ENCODE data around the gene SASH3.

SASH3 gene

GRCh38 chrX:129795584-129795983, 15.8 kb downstream of the SASH3 start:
- CTCF ChIA-PET: no interaction called here
- H3K27ac Mint-ChIP-seq: no peak overlapping the region
- peaks cover 22% of the 10 kb centered on the region for H3K4me1 Mint-ChIP-seq
- no peak for DNase-seq
- H3K9me3 Mint-ChIP-seq: no peaks in the 10 kb centered on the region
- H3K27me3 Mint-ChIP-seq: no peaks in the 10 kb centered on the region
- H3K4me3 Mint-ChIP-seq: no peak overlapping the region
- H3K36me3 Mint-ChIP-seq: peaks cover 33% of the 10 kb centered on the region

DNA sequence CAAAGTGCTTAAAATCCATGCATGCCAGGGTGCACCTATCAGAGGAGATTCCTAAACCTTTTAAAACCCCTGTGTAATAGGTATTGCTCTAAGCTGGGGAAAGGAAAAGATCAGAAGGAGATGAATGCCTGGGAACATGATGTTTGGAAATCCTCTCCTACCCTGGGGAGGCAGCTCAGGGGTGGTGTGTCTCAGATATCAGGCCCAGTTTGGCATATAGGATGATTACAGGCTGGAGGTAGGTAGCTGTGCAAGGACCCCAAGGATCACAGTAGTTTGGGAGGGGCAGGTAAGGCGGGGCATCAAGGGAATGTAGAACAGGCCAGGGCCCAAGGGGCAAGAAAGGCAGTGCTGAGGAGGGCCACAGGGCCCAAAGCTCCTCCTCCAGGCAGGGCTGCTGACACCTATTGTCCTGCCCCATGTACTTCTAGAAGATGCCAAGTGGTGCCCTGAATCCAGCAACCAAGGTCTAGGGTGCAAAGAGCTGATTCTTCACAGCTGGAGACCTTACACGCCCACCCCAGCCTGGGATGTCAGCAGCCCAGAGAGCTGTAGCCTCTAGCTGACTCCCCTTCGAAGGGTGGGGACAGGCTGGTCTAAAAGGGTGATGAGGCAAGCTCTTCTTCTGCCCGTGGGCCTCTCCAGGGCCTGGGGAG, 17.6 kb downstream of the SASH3 start:
- CTCF ChIA-PET: interaction anchor here (1.5 kb wide), 1 partner anchor 14 kb away, joined by 3 read pairs; no protein-coding TSS in a partner anchor
- no peaks in the 10 kb centered on the region for H3K9me3 Mint-ChIP-seq
- peaks cover 22% of the 10 kb centered on the region for H3K4me1 Mint-ChIP-seq
- H3K27ac Mint-ChIP-seq: no peak overlapping the region
- peaks cover 30% of the 10 kb centered on the region for H3K36me3 Mint-ChIP-seq
- H3K4me3 Mint-ChIP-seq: no peak overlapping the region
- DNase-seq: no peak
- H3K27me3 Mint-ChIP-seq: no peaks in the 10 kb centered on the region

DNA sequence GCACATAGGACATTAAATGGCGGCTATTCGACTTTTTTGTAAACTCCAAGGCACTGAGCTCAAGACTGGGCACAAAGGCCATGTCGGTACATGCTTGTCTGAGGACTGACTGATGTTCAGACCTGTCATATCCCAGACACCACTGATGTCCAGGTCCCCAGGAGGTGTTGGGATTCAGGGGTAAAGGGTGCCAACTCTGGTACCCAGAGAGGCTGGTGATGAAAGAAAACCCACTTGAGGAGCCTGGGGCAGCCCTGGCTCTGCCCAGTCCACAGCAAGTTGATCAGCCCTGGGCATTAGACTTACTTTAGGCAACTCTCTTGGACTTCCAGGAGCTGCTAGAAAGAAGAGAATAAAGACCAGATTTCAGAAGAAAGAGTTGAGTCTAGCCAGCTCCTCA, 18.7 kb downstream of the SASH3 start:
- CTCF ChIA-PET: interaction anchor here (1.5 to 1.7 kb wide), 2 partner anchors 15 to 42 kb away, joined by 3 to 4 read pairs; no protein-coding TSS in a partner anchor
- DNase-seq: no peak
- no peaks in the 10 kb centered on the region for H3K9me3 Mint-ChIP-seq
- peaks cover 22% of the 10 kb centered on the region for H3K4me1 Mint-ChIP-seq
- peaks cover 28% of the 10 kb centered on the region for H3K36me3 Mint-ChIP-seq
- no peak overlapping the region for H3K4me3 Mint-ChIP-seq
- H3K27ac Mint-ChIP-seq: peak overlapping the region; percentile 68
- no peaks in the 10 kb centered on the region for H3K27me3 Mint-ChIP-seq

DNA sequence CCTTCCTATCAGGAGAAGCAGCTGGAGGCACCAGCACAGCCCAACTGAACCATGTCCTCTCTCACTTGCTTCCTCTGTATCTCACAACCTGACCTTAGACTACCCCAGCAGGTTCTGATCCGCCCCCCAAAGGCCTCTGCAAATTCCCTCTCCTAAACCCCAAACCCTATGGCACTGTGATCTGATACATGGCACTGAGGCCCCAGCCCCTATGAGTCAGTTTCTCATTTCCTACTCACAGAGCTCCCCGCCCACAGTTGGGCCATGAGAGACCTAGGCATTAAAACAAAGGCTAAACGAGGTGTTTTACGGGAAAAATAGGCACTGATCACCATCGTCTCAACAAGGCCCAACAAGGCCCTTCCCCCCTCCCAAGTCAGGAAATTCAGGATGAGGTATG, 19.1 kb downstream of the SASH3 start:
- no peak for DNase-seq
- CTCF ChIA-PET: interaction anchor here (1.5 to 1.7 kb wide), 2 partner anchors 15 to 43 kb away, joined by 3 to 4 read pairs; no protein-coding TSS in a partner anchor
- Mint-ChIP-seq H3K36me3 (peaks cover 26% of the 10 kb centered on the region), H3K27ac (peak overlapping the region; percentile 68), H3K27me3 (no peaks in the 10 kb centered on the region), H3K4me1 (peaks cover 22% of the 10 kb centered on the region), H3K4me3 (peak overlapping the region; percentile 24), H3K9me3 (no peaks in the 10 kb centered on the region)

- no peaks in the 10 kb centered on the region for H3K27me3 Mint-ChIP-seq
- H3K27ac Mint-ChIP-seq: no peak overlapping the region
- peaks cover 19% of the 10 kb centered on the region for H3K4me1 Mint-ChIP-seq
- CTCF ChIA-PET: interaction anchor here (1.7 kb wide), 1 partner anchor 44 kb away, joined by 4 read pairs; no protein-coding TSS in a partner anchor
- no peaks in the 10 kb centered on the region for H3K9me3 Mint-ChIP-seq
- H3K36me3 Mint-ChIP-seq: peaks cover 19% of the 10 kb centered on the region
- no peak for DNase-seq
- H3K4me3 Mint-ChIP-seq: no peak overlapping the region
Observed at GRCh38 chrX:129800186-129800585, 20.4 kb downstream of the SASH3 start.

DNA sequence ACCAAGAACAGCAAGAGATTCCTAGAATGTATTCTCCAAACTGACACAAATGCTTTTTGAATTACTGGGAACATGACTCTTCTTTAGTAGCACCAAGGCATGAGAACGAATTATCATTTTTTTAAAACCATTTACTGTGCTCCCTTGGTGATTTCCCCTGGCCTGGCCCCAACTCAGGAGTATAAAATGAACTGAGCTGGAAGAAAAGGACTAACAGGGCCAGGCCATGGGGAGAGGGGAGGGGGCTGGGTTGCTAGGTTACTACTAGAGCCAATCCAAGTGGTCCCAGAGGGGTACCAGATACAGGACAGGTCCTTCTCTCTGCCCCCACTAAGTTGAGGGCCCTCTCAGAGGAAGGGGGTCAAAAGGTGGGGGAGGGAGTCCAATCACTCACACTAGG, 23.1 kb downstream of the SASH3 start:
- no peaks in the 10 kb centered on the region for H3K27me3 Mint-ChIP-seq
- no peak overlapping the region for H3K4me3 Mint-ChIP-seq
- DNase-seq: no peak
- H3K9me3 Mint-ChIP-seq: no peaks in the 10 kb centered on the region
- peaks cover 15% of the 10 kb centered on the region for H3K36me3 Mint-ChIP-seq
- H3K4me1 Mint-ChIP-seq: peaks cover 15% of the 10 kb centered on the region
- H3K27ac Mint-ChIP-seq: no peak overlapping the region
- CTCF ChIA-PET: no interaction called here

DNA sequence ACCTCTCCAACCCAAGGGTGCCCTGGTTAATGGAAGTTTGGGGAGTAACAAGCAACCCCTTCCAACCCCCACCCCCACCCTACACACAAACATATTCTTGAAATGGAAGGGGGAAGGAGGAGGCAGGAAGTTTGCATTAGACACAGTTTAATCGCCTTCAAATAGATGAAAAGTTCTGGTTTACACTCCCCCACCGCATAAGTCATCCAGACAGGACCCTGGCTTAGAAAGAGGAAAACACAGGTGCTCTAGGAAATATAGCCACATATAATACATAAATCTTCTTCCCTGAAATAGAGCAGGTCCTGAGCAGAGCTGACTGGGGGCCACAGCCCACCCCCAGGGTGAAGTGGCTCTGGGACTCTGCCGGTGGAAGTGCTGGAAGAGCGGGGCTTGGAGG, 25.1 kb downstream of the SASH3 start:
- peaks cover 13% of the 10 kb centered on the region for H3K36me3 Mint-ChIP-seq
- H3K27me3 Mint-ChIP-seq: no peaks in the 10 kb centered on the region
- H3K9me3 Mint-ChIP-seq: no peaks in the 10 kb centered on the region
- CTCF ChIA-PET: no interaction called here
- DNase-seq: no peak
- H3K4me1 Mint-ChIP-seq: peaks cover 14% of the 10 kb centered on the region
- H3K27ac Mint-ChIP-seq: no peak overlapping the region
- H3K4me3 Mint-ChIP-seq: no peak overlapping the region

- H3K27ac Mint-ChIP-seq: no peak overlapping the region
- H3K4me1 Mint-ChIP-seq: peaks cover 14% of the 10 kb centered on the region
- DNase-seq: no peak
- H3K4me3 Mint-ChIP-seq: no peak overlapping the region
- H3K36me3 Mint-ChIP-seq: peaks cover 22% of the 10 kb centered on the region
- no peaks in the 10 kb centered on the region for H3K9me3 Mint-ChIP-seq
- CTCF ChIA-PET: interaction anchor here (1.5 to 1.7 kb wide), 2 partner anchors 14 to 36 kb away, joined by 4 read pairs; no protein-coding TSS in a partner anchor
- no peaks in the 10 kb centered on the region for H3K27me3 Mint-ChIP-seq
Observed at GRCh38 chrX:129808158-129808828, 28.5 kb downstream of the SASH3 start.

DNA sequence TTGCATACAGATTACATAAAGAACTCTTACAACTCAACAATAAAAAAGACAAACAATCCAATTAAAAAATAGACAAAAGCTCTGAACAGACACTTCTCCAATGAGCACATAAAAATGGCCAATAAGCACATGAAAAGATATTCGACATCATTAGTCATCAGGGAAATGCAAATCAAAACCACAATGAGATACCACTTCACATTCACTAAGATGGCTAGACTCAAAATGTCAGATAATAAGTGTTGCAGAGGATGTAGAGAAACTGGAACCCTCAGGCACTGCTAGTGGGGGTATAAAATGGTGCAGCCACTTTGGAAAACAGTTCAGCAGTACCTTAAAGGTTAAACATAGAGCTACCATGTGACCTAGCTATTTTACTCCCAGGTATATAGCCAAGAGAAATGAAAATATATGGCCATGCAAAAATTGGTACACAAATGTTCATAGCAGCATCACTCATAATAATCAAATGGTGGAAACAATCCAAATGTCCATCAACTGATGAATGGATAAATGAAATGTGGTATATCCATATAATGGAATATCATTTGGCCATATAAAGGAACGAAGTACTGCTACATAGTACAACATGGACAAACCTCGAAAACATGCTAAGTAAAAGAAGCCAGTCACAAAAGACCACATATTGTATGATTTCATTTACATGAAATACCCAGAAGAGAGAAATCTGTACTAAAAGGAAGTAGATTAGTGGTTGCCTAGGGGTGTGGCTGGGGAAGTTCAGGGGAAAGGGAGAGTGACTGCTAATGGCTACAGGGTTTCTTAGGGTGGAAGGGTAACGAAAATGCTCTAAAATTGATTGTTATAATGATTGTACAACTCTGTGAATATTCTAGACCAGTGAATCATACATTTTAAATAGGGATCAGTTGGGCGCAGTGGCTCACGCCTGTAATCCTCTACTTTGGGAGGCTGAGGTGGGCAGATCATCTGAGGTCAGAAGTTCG, 29.4 kb downstream of the SASH3 start:
- no peak overlapping the region for H3K4me3 Mint-ChIP-seq
- DNase-seq: no peak
- peaks cover 14% of the 10 kb centered on the region for H3K4me1 Mint-ChIP-seq
- H3K27me3 Mint-ChIP-seq: no peaks in the 10 kb centered on the region
- H3K9me3 Mint-ChIP-seq: no peaks in the 10 kb centered on the region
- peaks cover 22% of the 10 kb centered on the region for H3K36me3 Mint-ChIP-seq
- H3K27ac Mint-ChIP-seq: no peak overlapping the region
- CTCF ChIA-PET: interaction anchor here (1.5 to 1.7 kb wide), 2 partner anchors 13 to 37 kb away, joined by 4 read pairs; no protein-coding TSS in a partner anchor

DNA sequence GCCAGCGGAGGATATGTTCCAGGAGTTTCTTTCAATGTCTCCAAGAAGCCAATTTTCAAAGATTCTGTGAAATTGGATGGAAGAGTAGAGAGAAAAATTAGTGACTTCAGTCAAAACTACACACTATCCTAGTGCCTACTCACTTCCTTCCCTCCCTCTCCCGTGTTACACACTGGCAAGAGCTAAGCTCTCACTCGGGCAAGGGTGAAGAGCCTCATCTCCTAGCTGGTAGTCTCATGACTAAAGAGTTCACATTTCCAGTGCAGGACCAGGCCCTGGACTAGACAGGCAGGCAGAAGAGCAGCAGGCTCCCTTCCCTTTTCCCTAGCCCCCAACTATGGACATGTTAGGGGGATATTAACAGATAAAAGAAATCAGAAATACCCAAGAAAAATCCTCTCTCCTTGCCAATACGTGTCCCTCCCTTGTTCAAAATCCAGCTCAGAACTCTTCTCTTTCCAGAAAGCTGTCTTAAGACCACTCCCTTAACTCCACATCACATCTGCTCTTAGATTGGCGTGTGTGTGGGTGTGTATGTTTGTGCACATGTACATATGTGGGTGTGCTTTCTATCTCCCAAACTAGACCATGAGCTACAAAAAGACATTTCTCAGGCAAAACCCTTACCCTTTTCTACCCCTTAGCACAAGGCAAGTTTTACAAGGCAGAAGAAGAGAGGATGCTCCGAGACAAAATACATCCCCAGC, 34.1 kb downstream of the SASH3 start:
- Mint-ChIP-seq H3K9me3 (no peaks in the 10 kb centered on the region), H3K36me3 (peaks cover 16% of the 10 kb centered on the region), H3K27ac (no peak overlapping the region), H3K4me1 (peaks cover 8% of the 10 kb centered on the region), H3K27me3 (no peaks in the 10 kb centered on the region), H3K4me3 (no peak overlapping the region)
- CTCF ChIA-PET: interaction anchor here (0.8 kb wide), 1 partner anchor 9 kb away, joined by 3 read pairs; no protein-coding TSS in a partner anchor
- no peak for DNase-seq

- Mint-ChIP-seq H3K27ac (no peak overlapping the region), H3K27me3 (no peaks in the 10 kb centered on the region), H3K4me1 (peaks cover 5% of the 10 kb centered on the region), H3K9me3 (no peaks in the 10 kb centered on the region), H3K36me3 (no peaks in the 10 kb centered on the region), H3K4me3 (no peak overlapping the region)
- DNase-seq: no peak
- CTCF ChIA-PET: no interaction called here
Observed at GRCh38 chrX:129818123-129818522, 38.4 kb downstream of the SASH3 start.

DNA sequence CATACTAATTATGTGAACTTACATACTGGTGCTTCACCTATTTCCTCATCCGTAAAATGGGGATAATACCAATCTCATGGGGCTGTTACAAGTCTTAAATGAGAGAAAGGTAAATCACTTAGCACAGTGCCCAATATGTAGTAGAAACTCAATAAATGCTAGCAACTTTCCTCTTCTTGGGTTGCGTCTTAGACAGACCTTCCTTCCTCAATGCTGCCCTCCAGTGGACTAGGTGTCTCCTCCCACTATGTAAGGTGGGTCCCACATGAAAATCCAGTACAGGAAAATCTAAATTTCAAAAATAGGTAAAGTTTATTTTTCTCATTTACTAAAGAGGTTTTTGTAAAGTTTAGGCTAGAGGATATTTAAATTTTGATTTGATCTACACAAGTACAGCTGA, 43.4 kb downstream of the SASH3 start:
- Mint-ChIP-seq H3K27ac (no peak overlapping the region), H3K4me3 (no peak overlapping the region), H3K36me3 (peaks cover 4% of the 10 kb centered on the region), H3K27me3 (no peaks in the 10 kb centered on the region), H3K4me1 (peaks cover 21% of the 10 kb centered on the region), H3K9me3 (no peaks in the 10 kb centered on the region)
- peak; percentile 65 for DNase-seq
- CTCF ChIA-PET: interaction anchor here (0.6 to 2.7 kb wide), 22 partner anchors 8 to 238 kb away, joined by 3 to 28 read pairs (median 3); no protein-coding TSS in a partner anchor

DNA sequence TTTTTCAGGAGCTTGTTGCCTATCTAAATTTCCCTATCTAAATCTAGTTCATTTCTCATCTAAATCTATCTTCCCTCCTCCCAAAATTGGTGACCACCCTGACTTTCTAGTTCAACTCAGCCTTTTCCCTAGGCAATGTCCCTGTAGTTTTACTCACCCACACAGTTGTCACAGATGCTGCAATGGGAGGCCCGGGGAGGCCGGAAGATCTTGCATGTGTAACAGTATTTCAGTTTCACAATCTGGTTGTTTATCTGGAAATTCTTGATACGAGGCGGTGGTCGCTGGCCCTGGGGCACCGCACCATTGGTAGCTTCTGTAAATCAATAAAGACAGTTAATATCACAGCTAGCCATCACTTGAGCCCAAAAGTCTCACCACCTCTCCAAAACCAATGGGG, 43.8 kb downstream of the SASH3 start:
- Mint-ChIP-seq H3K9me3 (no peaks in the 10 kb centered on the region), H3K27ac (peak overlapping the region; percentile 11), H3K4me1 (peaks cover 21% of the 10 kb centered on the region), H3K36me3 (peaks cover 4% of the 10 kb centered on the region), H3K27me3 (no peaks in the 10 kb centered on the region), H3K4me3 (no peak overlapping the region)
- CTCF ChIA-PET: interaction anchor here (0.8 to 2.7 kb wide), 19 partner anchors 9 to 237 kb away, joined by 3 to 28 read pairs (median 4); no protein-coding TSS in a partner anchor
- DNase-seq: peak; percentile 20
